Panc1 (cell line): ENCODE data around the gene PPOX.

ENCODE experiments used
- CTCF ChIP-seq: fragments of 450-650 bp; IDR thresholded peaks from 2 replicates; pipeline ENCODE4 v1.5.1; 2017; ENCODE audit warnings: mild to moderate bottlenecking
- POLR2AphosphoS5 ChIP-seq: IDR thresholded peaks from 2 replicates; pipeline ENCODE4 v1.6.1; 2012; ENCODE audit warnings: mild to moderate bottlenecking, low read depth, low read length, moderate library complexity
- REST ChIP-seq, 2 experiments: IDR thresholded peaks; 2 replicates each; pipeline ENCODE4 v1.6.1; 2011 to 2012; ENCODE audit warnings: low read depth in 2 of 2, control low read depth in 1 of 2, low read length in 1 of 2, mild to moderate bottlenecking in 1 of 2, moderate library complexity in 1 of 2; ENCODE audit not compliant: insufficient read depth in 1 of 2

GRCh38 chr1:161132410-161133219 is 33.6 kb upstream of the PPOX start, which contains the start of gene DEDD:
- no peak for TF ChIP-seq REST (IDR thresholded peaks at IDR 0.05; ENCODE audit: insufficient read depth in 1 of 2, low read depth in 2 of 2, low read length in 1 of 2)
- TF ChIP-seq POLR2AphosphoS5, result no peak; the same call in none of the 2 replicates
- no peak for TF ChIP-seq CTCF
